GM12891 (cell line): ENCODE results near the gene LPAR2.
"Not testable (repeated sequence)": the region's sequence is repeated elsewhere in the genome, so short reads cannot be mapped to it uniquely, and the experiment has no call there.

Source experiments
- DNase-seq: peaks from one replicate; pipeline ENCODE4 v3.0.0; 2011; ENCODE audit warnings: low spot score; ENCODE audit not compliant: insufficient read length
- FAIRE-seq: peaks from 2 replicates; lab custom pipeline; 2011; peaks lifted over from hg19 to GRCh38; lab: Jason Lieb, UNC
- PAX5 ChIP-seq: IDR thresholded peaks from 2 replicates; pipeline ENCODE4 v1.6.1; 2011; ENCODE audit warnings: low read length, moderate library complexity, mild to moderate bottlenecking; ENCODE audit not compliant: insufficient read depth, severe bottlenecking
- POLR2A ChIP-seq: IDR thresholded peaks from 2 replicates; pipeline ENCODE4 v1.6.1; 2011; ENCODE audit warnings: low read depth, low read length, control low read depth
- POLR2AphosphoS5 ChIP-seq: IDR thresholded peaks from 2 replicates; pipeline ENCODE4 v1.6.1; 2011; ENCODE audit warnings: low read depth, low read length, control low read depth
- POU2F2 ChIP-seq: IDR thresholded peaks from 2 replicates; pipeline ENCODE4 v1.6.1; 2011; ENCODE audit warnings: low read depth, mild to moderate bottlenecking, control low read depth, low read length, moderate library complexity
- SPI1 ChIP-seq: IDR thresholded peaks from 2 replicates; pipeline ENCODE4 v1.6.1; 2011; ENCODE audit warnings: low read depth, low read length, control low read depth
- TAF1 ChIP-seq: IDR thresholded peaks from 2 replicates; pipeline ENCODE4 v1.6.1; 2011; ENCODE audit warnings: low read depth, low read length, control low read depth

The LPAR2 gene

DNA sequence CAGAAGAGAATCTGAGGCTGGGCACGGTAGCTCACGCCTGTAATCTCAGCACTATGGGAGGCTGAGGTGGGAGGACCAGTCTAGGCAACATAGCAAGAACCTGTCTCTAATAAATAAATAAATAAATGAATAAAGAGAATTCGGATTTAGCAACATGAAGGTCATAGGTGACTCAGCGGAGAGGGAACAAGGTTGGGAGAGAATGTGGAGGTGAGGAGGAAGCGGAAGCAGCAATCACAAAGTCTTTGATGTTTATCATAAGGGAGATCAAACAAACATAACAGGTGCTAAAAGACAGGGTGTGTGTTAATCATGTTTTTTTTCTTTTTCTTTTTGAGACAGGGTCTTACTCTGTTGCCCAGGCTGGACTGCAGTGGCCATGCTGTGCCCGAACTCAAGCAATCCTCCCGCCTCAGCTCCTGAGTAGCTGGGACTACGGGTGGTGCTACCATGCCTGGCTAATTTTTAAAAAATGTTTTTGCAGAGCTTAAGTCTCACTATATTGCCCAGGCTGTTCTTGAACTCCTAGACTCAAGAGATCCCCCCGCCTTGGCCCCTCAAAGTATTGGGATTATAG, 25.8 kb downstream of the LPAR2 start:
- DNase-seq (no peak), FAIRE-seq (no peak)
- TF ChIP-seq PAX5 (no peak), POU2F2 (no peak), POLR2AphosphoS5 (no peak), SPI1 (no peak), TAF1 (no peak), POLR2A (no peak)

DNA sequence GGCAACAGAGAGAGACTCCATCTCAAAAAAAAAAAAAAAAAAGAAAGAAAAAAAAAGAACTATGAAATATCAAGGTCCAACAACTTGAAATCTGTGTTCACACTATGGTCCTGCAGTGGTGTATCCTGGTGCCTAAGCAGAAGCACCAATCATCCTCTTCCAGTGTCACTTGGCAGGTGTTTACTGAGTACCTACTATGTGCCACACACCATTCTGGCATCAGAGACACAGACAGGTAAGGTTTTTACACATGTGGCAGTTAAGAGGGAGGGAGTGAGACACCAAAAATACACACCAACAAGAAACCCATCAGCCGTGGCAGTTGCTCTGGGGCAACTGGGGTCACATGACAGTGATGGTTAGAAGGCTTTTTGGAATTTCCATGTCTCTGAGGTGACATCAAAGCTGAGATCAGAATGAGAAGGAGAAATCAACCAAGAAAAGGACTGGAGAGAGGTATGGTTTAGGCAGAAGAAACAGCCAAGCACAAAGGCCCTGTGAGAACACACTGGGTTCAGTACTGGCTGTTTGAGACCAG, 27.2 kb downstream of the LPAR2 start:
- DNase-seq (no peak), FAIRE-seq (peak; percentile 31)
- TF ChIP-seq POLR2AphosphoS5 (no peak), TAF1 (no peak), SPI1 (no peak)

DNA sequence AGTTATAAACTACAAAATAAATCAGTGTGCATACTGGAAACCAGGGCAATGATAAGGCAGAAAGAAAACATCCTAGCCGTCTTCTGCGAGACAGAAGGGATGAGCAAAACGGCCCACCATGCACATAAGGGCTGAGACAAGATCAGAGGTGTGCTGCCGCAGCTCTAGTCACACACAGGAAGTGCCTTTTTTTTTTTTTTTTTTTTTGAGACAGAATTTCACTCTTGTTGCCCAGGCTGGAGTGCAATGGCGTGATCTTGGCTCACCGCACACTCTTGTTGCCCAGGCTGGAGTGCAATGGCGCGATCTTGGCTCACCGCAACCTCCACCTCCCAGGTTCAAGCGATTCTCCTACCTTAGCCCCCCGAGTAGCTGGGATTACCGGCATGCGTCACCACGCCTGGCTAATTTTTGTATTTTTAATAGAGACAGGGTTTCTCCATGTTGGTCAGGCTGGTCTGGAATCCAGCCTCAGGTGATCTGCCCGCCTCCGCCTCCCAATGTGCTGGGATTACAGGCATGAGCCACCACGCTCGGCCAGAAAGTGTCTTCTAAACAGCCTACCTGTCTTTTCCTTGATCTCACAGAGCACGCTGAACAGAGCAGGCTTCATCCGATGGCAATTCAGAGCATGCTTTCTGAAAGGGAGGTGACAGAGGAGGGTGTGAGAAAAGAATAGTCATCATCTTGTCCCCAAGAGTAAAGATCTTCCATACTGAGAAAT, 29.1 kb downstream of the LPAR2 start:
- not testable (repeated sequence) for FAIRE-seq, DNase-seq

DNA sequence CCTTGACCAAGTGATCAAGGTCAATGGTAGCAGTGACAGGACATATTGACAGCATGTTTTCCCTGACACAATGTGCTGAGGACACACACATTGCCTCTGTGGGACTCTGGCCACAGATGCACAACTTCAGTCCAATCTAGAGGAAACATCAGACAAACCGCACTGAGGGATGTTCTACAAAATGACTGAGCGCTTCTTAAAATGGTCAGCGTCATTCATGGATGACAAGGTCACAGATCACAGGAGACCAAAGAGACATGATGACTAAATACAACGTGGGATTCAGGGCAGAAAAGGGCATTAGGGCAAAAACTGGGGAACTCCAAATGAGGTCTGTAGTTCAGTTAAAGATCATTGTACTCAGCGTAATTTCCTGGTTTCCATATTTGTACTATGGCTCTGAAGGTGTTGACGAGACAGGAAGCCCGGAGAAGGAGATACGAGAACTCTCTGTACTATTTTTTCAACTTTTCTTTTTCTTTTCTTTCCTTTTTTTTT, 30.2 kb downstream of the LPAR2 start:
- no peak for TF ChIP-seq TAF1
- TF ChIP-seq POLR2AphosphoS5: no peak
- TF ChIP-seq POU2F2: 0 out of 2 replicates have a peak, but pooled peaks have one; percentile 27
- 0 out of 2 replicates have a peak, but pooled peaks have one; percentile 30 for TF ChIP-seq POLR2A
- no peak for TF ChIP-seq SPI1
- peak; percentile 66 for TF ChIP-seq PAX5
- peak; percentile 88 for FAIRE-seq
- DNase-seq: no peak

DNA sequence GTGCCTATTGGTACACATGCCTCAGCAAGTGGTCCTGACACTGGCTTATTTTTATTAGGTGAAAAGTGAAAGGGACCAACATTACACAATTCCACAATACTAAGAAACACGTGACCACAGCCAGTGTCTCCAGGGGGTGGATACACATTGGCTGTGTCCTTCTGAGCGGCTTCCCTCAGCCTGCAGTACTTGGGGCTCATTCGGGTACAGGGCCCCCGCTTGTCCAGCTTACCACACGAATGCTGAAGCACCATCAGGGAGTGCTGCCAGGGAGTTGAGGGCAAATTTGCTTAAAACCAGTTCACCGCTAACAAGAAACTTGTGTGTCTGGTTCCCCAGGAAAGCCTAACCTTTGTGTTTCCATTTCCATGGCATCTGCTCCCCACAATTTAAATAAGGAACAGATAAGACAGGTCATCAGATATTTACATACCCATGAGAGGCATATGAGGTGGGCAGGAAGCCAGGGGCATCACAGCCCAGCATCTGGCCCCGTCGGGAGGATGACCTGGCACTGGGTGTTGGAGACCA, 32.8 kb downstream of the LPAR2 start:
- no peak for DNase-seq
- FAIRE-seq: no peak
- TF ChIP-seq POLR2A (no peak), POU2F2 (no peak), POLR2AphosphoS5 (no peak), TAF1 (no peak), SPI1 (no peak)

DNA sequence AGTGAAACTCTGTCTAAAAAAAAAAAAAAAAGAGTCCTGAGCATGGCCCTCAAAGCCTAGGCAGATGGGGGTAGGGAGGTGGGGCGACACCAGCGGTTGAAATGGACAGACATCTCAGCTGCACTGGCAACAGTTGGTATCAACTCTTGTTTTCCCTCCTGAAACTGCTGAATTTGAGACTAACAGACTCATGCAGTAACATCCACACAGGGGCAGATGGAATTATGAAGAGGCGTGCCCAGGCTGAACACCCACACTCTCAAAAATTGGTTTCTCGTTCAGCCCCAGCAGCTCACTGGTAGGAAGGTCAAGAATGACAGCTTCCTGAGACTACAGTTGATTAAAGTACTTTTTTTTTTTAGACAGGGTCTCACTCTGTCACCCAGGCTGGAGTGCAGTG, 33.6 kb downstream of the LPAR2 start:
- DNase-seq (no peak), FAIRE-seq (no peak)
- TF ChIP-seq POU2F2: no peak
- no peak for TF ChIP-seq SPI1
- no peak for TF ChIP-seq PAX5
- TF ChIP-seq TAF1: no peak
- no peak for TF ChIP-seq POLR2AphosphoS5
- TF ChIP-seq POLR2A: no peak

DNA sequence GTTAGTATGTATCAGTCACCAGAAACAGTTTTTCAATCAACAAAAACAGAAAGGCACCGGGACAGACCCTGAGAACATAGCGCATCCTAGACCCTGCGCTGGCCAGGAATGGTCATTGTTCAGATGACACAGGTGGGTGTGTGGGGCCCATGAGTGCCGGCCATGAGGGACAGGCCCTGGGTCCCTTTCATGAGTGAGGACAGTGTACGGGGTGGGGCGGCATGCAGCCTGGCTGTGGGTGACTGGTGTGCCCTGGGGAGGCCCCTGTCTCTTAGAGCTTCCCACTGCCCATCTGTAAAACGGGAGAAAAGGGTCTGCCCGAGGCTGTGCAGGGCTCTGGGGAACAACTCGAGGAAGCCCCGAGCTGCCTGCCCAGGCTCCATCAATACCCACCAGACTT, 35.3 kb downstream of the LPAR2 start:
- TF ChIP-seq POU2F2: no peak
- no peak for TF ChIP-seq TAF1
- TF ChIP-seq SPI1: no peak
- no peak for TF ChIP-seq POLR2A
- TF ChIP-seq PAX5: no peak
- TF ChIP-seq POLR2AphosphoS5: no peak
- FAIRE-seq (no peak), DNase-seq (no peak)

DNA sequence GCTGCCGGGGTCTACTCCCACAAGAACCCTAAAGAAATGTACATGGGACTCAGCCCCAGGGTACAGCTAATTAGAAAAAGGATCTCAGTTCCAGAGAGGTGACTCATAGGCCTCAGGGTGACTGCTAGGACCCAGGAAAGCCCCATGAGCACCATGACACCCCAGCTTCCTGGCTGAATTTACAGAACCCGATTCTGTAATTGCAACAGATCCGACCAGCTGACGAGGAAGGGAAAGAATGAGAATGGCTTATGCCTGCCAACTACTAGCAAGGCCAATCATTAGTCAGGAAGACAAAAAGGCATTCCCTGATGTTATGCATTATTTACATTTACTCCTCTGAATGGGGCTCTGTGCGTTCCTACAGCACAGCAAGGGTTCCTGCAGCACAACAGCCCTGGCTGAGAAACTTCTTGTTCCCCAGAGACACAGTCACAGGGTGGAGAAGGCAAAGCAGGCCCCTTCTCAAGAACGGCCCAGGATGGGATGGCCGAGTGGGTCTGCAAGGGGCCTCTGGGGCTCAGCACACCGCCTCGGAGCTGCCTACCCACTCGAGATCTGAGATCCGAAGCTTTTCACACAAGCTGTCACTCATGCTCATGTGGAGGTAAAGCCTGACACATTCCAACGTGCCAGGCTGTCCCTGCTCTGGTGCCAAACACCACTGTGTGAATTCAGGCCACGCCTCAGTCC, 36.7 kb downstream of the LPAR2 start:
- 0 out of 2 replicates have a peak, but pooled peaks have one; percentile 14 for TF ChIP-seq TAF1
- TF ChIP-seq POLR2AphosphoS5: no peak
- FAIRE-seq (no peak), DNase-seq (no peak)

DNA sequence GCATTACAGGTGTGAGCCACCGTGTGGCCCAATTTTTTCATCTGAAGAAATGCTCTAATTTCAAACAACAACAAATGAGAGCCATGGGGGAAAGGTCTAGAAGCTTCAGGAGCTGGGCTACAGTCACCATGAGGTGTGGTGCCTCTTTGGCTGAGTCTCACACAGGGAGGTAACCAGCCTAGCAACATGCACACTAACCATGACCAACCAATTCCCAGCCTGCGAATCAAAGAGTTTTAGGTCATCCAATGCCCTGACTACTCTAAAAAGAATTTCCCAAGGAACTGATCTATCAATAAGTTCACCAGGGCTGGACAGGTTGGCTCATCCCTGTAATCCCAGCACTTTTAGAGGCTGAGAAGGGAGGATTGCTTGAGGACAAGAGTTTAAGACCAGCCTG, 39.5 kb downstream of the LPAR2 start:
- no peak for TF ChIP-seq PAX5
- TF ChIP-seq TAF1: no peak
- no peak for TF ChIP-seq POLR2AphosphoS5
- TF ChIP-seq SPI1: no peak
- DNase-seq (no peak), FAIRE-seq (no peak)

DNA sequence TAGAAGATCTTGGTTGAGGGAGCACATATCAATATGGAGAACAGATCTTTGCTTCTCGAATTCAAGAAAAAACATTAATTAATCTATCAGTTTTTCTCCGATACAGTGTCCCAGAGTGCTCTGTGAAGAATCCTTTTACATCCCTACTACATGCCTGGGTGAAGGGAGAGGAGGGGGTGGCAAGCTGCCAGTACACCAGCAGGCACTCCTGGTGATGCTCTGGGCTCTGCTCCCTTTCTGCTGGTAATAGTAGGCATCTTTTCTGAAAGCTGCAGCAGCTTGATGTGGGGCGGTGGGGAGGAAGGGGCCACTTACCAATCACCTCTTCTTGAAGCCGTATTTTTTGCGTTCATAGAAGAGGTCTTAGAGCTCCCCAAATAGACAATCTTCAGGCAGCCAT, 40.2 kb downstream of the LPAR2 start:
- no peak for DNase-seq
- TF ChIP-seq PAX5 (no peak), SPI1 (no peak), POLR2AphosphoS5 (no peak), POU2F2 (no peak), TAF1 (no peak), POLR2A (no peak)
- no peak for FAIRE-seq
